ENCODE data around the gene USP21.
A peak's percentile ranks its signal among the peaks of the same experiment; 100 is the strongest.

USP21 gene

DNA sequence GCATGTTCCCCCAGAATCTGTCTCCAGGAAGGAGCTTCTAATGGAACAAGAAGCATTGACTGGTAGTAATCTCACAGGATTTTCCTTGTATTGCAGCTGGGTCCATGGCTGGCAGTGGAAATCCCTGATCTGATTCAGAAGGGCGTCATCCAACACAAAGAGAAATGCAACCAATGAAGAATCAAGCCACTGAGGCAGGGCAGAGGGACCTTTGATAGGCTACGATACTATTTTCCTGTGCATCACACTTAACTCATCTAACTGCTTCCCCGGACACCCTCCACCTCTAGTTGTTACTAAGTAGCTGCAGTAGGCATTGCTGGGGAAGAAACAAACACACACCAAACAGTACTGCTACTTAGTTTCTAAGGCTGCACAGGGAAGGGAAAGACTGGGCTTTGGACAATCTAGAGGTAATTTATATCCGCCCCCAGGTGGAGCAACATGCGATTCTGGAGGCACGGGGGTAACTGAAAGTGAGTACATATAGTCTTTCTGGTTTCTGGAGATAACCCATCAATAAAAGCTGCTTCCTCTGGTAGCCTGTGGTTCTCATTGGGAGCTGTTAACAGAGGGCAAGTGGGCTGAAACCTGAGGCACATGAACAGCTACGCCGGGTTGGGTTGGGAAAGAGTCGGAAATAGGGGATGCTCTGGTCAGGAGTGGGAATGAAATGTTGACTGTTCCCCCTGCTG is 837 bp upstream of the USP21 start:
- TF ChIP-seq ZFX (IDR thresholded peaks at IDR 0.05), result no peak
- TF ChIP-seq, protein P1, sequence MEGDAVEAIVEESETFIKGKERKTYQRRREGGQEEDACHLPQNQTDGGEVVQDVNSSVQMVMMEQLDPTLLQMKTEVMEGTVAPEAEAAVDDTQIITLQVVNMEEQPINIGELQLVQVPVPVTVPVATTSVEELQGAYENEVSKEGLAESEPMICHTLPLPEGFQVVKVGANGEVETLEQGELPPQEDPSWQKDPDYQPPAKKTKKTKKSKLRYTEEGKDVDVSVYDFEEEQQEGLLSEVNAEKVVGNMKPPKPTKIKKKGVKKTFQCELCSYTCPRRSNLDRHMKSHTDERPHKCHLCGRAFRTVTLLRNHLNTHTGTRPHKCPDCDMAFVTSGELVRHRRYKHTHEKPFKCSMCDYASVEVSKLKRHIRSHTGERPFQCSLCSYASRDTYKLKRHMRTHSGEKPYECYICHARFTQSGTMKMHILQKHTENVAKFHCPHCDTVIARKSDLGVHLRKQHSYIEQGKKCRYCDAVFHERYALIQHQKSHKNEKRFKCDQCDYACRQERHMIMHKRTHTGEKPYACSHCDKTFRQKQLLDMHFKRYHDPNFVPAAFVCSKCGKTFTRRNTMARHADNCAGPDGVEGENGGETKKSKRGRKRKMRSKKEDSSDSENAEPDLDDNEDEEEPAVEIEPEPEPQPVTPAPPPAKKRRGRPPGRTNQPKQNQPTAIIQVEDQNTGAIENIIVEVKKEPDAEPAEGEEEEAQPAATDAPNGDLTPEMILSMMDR (conservative IDR thresholded peaks at IDR 0.05), result no peak
- H3K27ac ChIP-seq, result peak overlapping the region; percentile 92

- TF ChIP-seq ZFX (IDR thresholded peaks at IDR 0.05), result no peak
- TF ChIP-seq, protein P1 (conservative IDR thresholded peaks at IDR 0.05), result no peak
- H3K27ac ChIP-seq, result peak overlapping the region; percentile 92
Observed at GRCh38 chr1:161159913-161160243, 578 bp downstream of the USP21 start.

DNA sequence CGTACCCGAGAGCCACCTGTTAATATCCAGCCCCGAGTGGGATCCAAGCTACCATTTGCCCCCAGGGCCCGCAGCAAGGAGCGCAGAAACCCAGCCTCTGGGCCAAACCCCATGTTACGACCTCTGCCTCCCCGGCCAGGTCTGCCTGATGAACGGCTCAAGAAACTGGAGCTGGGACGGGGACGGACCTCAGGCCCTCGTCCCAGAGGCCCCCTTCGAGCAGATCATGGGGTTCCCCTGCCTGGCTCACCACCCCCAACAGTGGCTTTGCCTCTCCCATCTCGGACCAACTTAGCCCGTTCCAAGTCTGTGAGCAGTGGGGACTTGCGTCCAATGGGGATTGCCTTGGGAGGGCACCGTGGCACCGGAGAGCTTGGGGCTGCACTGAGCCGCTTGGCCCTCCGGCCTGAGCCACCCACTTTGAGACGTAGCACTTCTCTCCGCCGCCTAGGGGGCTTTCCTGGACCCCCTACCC is 1.4 kb downstream of the USP21 start:
- H3K27ac ChIP-seq, result no peak overlapping the region
- TF ChIP-seq, protein P1 (conservative IDR thresholded peaks at IDR 0.05), result no peak
- TF ChIP-seq ZFX (IDR thresholded peaks at IDR 0.05), result no peak

DNA sequence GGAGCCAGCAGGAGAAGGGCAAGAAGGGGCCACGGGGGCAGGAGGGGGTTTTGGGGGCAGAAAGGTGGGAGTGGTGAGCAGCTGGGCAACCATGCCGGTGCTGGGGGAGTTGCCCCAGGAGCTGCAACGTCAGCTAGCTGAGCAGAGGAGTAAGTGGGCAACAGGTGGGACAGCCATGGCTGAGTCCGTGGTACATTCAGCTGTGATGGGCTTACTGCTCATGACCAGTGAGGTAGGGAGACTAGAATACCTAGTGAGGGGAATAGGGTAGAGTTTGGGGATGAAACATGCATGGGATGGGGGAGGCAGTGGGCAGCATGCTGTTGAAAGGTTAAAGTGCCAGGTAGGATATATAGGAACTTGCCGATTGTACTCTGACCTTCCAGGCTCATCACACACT is 2.4 kb downstream of the USP21 start:
- TF ChIP-seq, protein P1 (conservative IDR thresholded peaks at IDR 0.05), result no peak
- TF ChIP-seq ZFX (IDR thresholded peaks at IDR 0.05), result no peak
- H3K27ac ChIP-seq, result no peak overlapping the region

DNA sequence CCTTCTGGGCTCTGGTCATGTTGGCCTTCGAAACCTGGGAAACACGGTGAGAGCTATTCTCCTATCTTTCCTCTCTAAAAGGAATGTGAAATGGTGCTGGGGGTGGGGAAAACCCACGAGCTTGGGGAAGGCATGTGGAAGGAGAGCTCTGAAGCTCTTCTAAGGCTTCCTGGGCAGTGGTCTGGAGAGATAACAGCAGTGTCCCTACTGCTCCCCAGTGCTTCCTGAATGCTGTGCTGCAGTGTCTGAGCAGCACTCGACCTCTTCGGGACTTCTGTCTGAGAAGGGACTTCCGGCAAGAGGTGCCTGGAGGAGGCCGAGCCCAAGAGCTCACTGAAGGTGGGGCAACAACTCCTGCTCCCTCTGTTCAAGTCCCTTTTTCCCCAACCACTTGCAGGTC is 2.8 kb downstream of the USP21 start:
- no peak for TF ChIP-seq ZFX (IDR thresholded peaks at IDR 0.05)
- TF ChIP-seq, protein P1 (conservative IDR thresholded peaks at IDR 0.05), result no peak
- H3K27ac ChIP-seq, result no peak overlapping the region

- TF ChIP-seq, protein P1 (conservative IDR thresholded peaks at IDR 0.05), result no peak
- no peak for TF ChIP-seq ZFX (IDR thresholded peaks at IDR 0.05)
- no peak overlapping the region for H3K27ac ChIP-seq
Observed at GRCh38 chr1:161162806-161163205, 3.5 kb downstream of the USP21 start.

GRCh38 chr1:161163793-161164192 is 4.5 kb downstream of the USP21 start:
- no peak overlapping the region for H3K27ac ChIP-seq
- no peak for TF ChIP-seq ZFX (IDR thresholded peaks at IDR 0.05)
- TF ChIP-seq, protein P1 (conservative IDR thresholded peaks at IDR 0.05), result no peak

Data from C4-2B (cell line).